AG04450 (cell line): ENCODE data around the gene AFMID. TPM values are rescaled to one million over a fixed set of nuclear protein-coding genes. Genes with fewer than 3 reads are reported as not detected.

Experiments
- CTCF ChIA-PET: fragments of 300-600, 350-600 bp; formaldehyde crosslinking; extraction: SDS; loops from one replicate; lab custom pipeline; 2022; ENCODE audit warnings: antibody characterized with exemption, inconsistent platforms; lab: Charles Lee
- POLR2A ChIA-PET: fragments of 350-600 bp; formaldehyde crosslinking; extraction: SDS; loops from one replicate; lab custom pipeline; 2021; ENCODE audit warnings: antibody characterized with exemption, inconsistent platforms; lab: Yijun Ruan, JAX
- DNase-seq: peaks from one replicate; pipeline ENCODE4 v3.0.0-alpha.2; 2011; ENCODE audit warnings: low read depth, low spot score
- H3K27ac ChIP-seq: one replicate; pipeline ENCODE4 v1.5.1; 2012; ENCODE audit warnings: low read depth, low read length, control low read depth
- H3K27me3 ChIP-seq: one replicate; pipeline ENCODE4 v1.6.0; 2012; ENCODE audit warnings: low read length; ENCODE audit not compliant: control insufficient read depth, insufficient read depth
- H3K4me3 ChIP-seq: 2 replicates; pipeline ENCODE4 v1.5.1; 2011; ENCODE audit warnings: mild to moderate bottlenecking, low read depth, low read length, control low read depth
- H3K9me3 ChIP-seq: 2 replicates; pipeline ENCODE4 v1.5.1; 2012; ENCODE audit warnings: low read length; ENCODE audit not compliant: control insufficient read depth, insufficient read depth
- polyA plus RNA-seq: library from polyadenylated mRNA; depleted of rRNA; stranded (reverse); fragments of >200 nt; gene quantifications from 2 replicates; pipeline ENCODE4 v1.2.3, GENCODE V29; 2011; rRNA removed
- small RNA-seq: library from RNA; depleted of rRNA; stranded (forward); fragments of <200 nt; gene quantifications from one replicate; pipeline ENCODE3, GENCODE V24; 2012; ENCODE audit warnings: low read depth; ENCODE audit not compliant: insufficient read length
- TF ChIP-seq, protein P1 (sequence below): IDR thresholded peaks from 2 replicates; pipeline ENCODE4 v1.5.1; 2011; ENCODE audit warnings: low read depth, low read length, control low read depth, inconsistent platforms

The AFMID gene
- polyA plus RNA-seq, 1 experiment = 26.2 TPM

DNA sequence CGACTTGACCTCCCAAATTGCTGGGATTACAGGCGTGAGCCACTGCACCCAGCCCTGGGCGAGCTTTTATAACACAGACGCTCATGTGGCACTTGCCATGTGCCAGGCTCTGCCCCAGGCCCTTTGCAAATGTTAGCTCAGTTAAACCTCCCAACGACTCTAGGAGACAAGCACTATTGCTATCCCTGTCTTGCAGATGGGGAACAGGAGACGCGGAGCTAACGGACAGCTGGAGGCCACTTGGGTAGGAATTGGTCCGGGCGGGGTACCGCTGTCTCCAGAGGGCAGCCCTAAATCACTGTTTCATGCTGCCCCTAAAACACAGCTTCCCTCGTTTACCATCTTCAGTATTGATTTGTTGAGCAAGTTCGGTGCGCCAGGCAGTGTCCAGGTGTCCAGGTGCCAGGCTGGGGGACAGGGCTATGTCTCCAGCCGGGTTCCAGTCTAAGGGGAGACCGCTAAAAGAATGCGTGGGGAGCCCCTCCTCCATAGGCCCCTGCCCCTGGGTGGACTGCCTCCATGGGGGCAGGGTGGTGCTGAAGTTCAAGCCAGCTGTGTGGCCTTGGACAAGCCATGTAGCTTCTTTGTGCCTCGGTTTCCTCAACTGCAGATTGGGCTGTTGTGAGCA is 68.0 kb downstream of the AFMID start:
- ChIA-PET POLR2A (interaction anchor here (0.6 to 1.0 kb wide), 5 partner anchors 14 to 838 kb away, joined by 3 to 4 read pairs (median 3); partner anchors contain the start of gene SOCS3), CTCF (interaction anchor here (0.5 to 1.3 kb wide), 2 partner anchors 27 to 68 kb away, joined by 3 read pairs; partner anchors contain the start of gene AFMID)
- DNase-seq = no peak
- Histone ChIP-seq H3K27me3 (peaks cover 2% of the 10 kb centered on the region), H3K27ac (no peak overlapping the region), H3K4me3 (no peak overlapping the region), H3K9me3 (no peaks in the 10 kb centered on the region; the same call in 1 of the 2 replicates)
- TF ChIP-seq, protein P1, sequence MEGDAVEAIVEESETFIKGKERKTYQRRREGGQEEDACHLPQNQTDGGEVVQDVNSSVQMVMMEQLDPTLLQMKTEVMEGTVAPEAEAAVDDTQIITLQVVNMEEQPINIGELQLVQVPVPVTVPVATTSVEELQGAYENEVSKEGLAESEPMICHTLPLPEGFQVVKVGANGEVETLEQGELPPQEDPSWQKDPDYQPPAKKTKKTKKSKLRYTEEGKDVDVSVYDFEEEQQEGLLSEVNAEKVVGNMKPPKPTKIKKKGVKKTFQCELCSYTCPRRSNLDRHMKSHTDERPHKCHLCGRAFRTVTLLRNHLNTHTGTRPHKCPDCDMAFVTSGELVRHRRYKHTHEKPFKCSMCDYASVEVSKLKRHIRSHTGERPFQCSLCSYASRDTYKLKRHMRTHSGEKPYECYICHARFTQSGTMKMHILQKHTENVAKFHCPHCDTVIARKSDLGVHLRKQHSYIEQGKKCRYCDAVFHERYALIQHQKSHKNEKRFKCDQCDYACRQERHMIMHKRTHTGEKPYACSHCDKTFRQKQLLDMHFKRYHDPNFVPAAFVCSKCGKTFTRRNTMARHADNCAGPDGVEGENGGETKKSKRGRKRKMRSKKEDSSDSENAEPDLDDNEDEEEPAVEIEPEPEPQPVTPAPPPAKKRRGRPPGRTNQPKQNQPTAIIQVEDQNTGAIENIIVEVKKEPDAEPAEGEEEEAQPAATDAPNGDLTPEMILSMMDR = no peak

DNA sequence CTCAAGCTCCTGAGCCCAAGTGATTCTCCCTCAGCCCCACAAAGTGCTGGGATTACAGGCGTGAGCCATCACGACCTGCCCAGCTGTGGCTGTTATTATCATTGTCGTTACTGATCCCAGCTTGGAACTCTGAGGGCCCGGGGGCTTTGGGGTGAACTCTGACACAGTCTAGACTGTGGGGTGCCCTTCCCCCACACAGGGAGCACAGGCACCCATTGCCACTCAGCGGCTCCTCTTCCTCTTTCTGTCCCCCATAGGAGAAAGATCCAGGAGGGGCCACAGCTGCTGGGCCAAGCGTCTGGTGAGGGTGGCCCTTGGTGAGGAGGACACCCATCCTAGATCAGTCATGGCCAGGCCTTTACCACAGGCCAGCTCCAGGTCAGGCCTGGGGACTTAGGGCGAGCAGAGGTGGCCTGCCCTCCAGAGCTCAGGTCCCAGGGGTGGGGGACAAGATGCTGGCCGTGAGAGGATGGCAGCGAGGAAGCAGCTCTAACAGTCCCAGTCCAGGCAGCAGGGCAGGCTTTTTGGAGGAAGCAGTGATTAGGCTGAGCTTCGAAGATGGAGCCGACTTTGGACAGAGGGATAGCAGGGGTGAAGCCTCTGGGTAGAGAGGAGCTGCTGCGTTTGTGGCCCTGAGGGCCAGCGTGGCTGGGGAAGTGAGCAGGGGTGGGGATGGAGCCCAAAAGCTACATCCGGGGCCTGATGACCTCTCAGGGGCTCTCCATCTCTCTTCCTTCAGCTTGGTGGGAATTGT is 69.0 kb downstream of the AFMID start:
- Histone ChIP-seq H3K27me3 (peaks cover 2% of the 10 kb centered on the region), H3K27ac (no peak overlapping the region), H3K9me3 (no peaks in the 10 kb centered on the region; the same call in 1 of the 2 replicates), H3K4me3 (no peak overlapping the region)
- POLR2A ChIA-PET = no interaction called here
- DNase-seq = no peak
- TF ChIP-seq, protein P1 = no peak
- CTCF ChIA-PET = interaction anchor here (0.5 to 1.1 kb wide), 2 partner anchors 26 to 166 kb away, joined by 3 read pairs; no protein-coding TSS in a partner anchor

- no peak overlapping the region for H3K27ac ChIP-seq
- no peaks in the 10 kb centered on the region; the same call in 1 of the 2 replicates for H3K9me3 ChIP-seq
- POLR2A ChIA-PET = no interaction called here
- TF ChIP-seq, protein P1 = no peak
- H3K27me3 ChIP-seq = peaks cover 2% of the 10 kb centered on the region
- no peak overlapping the region for H3K4me3 ChIP-seq
- CTCF ChIA-PET = interaction anchor here (1.1 kb wide), 1 partner anchor 166 kb away, joined by 3 read pairs; no protein-coding TSS in a partner anchor
- no peak for DNase-seq
Measured at GRCh38 chr17:78256707-78257591, 69.8 kb downstream of the AFMID start.

Small RNAs within 50 kb of the gene (small RNA-seq; reads per million reads assigned to genes)
- gene AC087645.1 = not detected

Other genes with a start within 250 kb of the AFMID start
- 1.2 and 2.2 TPM in 2 replicates for gene TNRC6C, start 228.7 kb upstream of the AFMID start, polyA plus RNA-seq
- gene TMC6, start 58.6 kb upstream of the AFMID start, polyA plus RNA-seq = 0.51 and 0.53 TPM in 2 replicates
- gene TMC8, start 56.6 kb upstream of the AFMID start, polyA plus RNA-seq = not detected in 2 replicates
- gene C17orf99, start 41.0 kb upstream of the AFMID start, polyA plus RNA-seq = not detected in 2 replicates
- 26.7 and 38.6 TPM in 2 replicates for gene SYNGR2, start 18.8 kb upstream of the AFMID start, polyA plus RNA-seq
- gene TK1, start 310 bp upstream of the AFMID start, polyA plus RNA-seq = 27.1 and 31.4 TPM in 2 replicates
- 11.6 and 15.3 TPM in 2 replicates for gene BIRC5, start 26.9 kb downstream of the AFMID start, polyA plus RNA-seq
- not detected in 2 replicates for gene TMEM235, start 44.3 kb downstream of the AFMID start, polyA plus RNA-seq
- gene SOCS3, start 172.7 kb downstream of the AFMID start, polyA plus RNA-seq = 15.3 and 21.0 TPM in 2 replicates
- gene PGS1, start 191.3 kb downstream of the AFMID start, polyA plus RNA-seq = 31.0 and 31.7 TPM in 2 replicates